Measurements from ENCODE around the gene CASZ1.

The CASZ1 gene

DNA sequence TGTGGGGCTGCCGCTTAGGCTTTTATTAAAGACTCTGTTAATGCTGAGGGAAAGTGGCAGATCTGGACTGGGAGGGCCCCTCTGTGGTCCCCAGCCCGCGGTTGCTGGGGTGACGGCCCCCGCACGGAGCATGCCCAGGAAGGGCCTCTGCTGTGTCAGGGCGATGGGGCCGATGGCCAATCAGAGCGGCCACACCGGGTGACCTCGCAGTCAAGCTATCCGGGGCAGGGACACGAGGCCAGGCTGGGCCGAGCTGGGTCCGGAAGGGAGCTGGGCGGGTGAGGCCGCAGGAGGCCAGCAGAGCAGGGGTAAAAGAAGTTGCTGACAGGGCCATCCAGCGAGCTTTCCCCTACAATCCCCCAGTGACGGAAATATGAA is 145.1 kb downstream of the CASZ1 start:
- DNase-seq (ENCODE audit: low read depth in 2 of 2) = no peak

DNA sequence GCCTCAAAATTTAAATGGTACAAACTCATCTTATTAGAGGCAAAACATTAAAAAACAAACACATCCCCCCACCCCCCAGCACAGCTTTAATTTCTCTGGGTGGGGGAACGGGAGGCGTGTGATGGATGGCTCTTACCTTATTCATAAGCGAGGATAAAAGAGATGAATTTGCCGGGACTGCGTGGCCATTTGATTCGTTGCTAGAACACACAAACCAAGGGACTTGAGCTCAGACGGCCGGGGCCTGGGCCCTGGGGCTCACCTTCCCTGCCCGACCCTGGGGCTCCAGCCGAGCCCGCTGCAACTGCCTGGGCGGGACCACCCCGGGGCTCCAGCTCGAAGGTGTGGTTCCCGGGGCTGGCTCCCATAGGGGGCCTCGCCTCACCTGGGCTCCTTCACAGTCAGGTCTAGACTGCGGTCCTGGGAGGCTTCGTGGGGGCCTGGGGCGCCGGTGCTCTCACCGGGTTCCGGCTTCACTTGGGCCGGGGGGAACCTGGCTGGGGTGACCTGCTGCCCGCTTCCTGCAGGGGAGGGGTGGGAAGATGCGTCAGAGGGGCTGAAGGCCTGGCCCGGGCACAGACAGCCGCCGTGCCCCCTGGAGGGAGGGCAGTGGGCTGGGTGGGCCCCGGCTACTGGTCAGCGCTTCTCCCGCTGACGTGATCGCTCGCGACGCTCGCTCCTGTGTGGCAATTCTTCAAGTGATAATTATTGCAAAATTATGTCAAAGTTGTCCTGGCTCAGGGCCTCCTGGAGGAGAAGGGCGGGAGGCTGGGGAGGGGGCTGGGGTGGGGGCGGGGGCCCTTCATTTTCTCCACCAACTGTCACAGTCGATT is 145.7 kb downstream of the CASZ1 start:
- DNase-seq (ENCODE audit: low read depth in 2 of 2) = no peak

DNA sequence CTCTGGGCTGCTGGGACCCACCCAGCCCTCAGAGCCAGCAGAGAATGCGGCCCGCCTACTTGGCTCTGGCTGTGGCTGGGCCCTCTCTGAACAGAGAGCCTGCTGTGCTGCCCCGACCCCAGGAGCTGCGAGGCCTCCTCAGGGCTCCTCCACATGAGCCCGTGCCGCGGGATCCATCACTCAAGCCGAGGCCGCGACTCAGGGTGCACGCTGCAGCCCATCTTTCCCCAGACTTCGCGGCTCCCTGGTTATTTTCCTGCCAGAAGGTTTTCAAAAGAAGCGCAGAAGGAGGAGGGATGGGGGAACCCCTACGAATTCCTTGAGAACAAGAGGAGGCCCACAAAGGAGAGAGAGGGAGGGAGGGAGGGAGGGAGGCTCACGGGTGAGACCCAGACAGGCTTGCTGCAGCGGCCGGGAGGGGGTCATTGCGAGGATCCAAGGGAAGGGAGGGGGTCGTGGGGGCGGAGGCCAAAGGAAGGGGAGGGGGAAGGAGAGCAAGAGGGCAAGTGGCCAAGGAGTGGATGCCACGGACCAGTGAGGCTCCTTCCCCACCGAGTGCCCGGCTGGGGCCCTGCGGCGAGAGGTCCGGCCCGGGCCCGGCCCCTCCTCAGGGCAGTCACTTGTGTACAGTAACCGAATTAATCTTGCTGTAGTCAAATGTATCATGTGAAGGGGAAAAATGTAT is 146.8 kb downstream of the CASZ1 start:
- no peak for DNase-seq (ENCODE audit: low read depth in 2 of 2)

DNA sequence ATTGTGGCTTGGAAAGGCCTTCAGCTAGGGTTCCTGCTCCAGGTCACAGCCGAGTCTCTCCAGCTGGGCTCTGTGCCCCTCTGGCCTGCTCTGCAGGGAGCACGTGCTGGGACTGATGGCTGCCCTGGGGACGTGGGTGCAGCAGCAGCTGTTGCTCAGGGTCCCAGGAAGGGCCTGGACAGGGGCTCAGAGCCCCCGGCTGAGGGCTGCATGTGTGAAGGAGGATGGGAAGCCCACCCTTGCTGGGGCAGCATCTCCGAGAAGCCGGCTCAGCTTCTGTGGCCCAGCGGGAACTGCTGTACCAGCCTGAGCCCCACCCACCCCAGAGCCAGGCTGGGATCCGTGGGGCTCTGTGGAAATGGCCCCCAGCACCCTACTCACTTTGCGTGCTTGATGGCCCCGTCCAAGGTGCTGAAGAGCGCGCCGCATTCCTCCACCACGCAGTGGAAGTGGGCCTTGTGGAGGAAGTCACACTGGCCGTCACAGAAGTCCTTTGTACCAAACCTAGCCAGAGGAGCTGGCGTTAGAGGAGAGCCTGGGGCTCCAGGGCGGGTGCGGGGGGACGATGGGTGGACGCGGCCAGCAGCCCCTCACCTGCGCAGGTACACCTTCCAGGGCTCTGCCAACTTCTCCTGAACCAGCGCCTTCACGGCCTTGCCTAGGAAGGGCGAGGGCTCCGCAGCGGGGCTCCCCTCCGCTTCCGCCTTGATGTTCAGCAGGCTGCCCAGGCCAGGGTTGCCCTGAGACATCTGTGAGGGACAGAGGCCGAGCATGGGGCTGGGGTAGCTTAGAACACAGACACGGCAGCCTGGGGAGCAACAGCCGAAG is 147.5 kb downstream of the CASZ1 start:
- DNase-seq (ENCODE audit: low read depth in 2 of 2) = no peak

DNA sequence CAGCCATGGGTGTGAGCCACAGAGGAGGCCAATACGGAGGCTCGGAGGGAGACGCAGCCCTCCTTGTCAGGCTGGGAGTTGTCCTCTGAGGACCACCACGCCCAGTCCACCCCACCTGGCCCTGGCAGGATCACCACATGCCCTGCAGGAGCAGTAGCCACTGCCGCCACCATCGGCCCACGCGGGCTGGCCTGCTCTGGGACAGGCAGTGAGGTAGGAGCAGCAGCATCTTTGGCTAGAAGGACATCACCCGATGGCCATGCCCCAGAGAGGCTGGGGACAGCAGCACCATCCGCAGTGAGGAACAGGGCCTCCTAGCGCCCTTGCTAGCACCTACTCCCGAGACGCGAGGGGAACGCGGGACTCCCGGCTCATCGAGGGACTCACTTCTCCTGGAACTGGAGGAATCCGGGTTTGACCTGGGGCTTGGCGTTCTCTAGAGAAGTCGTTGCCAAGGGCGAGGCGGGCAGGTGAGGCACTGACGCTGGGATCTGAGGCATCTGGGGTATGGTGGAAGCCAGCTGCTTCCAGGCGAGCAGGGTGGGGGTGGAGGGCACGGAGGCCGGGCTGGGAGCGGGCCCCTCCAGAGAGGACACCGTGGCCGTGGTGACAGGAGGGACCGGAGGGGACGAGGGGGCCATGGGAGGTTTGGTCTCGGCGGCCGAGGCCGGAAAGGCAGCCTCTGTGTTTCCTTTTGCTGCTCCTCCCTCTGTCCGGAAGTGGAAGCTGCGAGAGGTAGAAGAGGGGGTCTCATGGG is 148.9 kb downstream of the CASZ1 start:
- no peak for DNase-seq (ENCODE audit: low read depth in 2 of 2)

DNA sequence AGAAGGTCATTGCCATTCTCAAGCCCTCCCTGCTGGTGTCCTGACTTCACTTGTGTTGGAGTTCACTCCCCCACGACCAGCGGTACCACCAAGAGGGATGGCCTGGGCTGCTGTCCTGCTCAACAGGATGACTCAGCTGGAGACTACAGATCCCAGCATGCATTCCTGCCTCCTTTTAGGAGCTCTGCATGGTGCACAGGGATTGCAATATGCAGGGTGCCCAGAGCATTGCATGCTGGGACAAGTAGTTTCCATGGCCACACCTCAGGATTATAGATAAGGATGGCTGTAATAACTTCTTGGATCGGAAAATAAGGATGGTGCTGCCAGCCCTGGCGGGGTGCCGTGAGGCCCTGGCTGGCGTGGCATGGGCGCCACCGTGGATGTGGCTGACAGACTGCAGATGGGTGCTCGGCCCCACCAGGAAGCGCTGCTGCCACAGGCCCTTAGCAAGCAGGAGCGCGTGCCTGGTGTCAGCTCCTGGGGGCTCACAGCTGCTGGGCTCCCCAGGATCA is 150.0 kb downstream of the CASZ1 start:
- DNase-seq (ENCODE audit: low read depth in 2 of 2) = no peak

DNA sequence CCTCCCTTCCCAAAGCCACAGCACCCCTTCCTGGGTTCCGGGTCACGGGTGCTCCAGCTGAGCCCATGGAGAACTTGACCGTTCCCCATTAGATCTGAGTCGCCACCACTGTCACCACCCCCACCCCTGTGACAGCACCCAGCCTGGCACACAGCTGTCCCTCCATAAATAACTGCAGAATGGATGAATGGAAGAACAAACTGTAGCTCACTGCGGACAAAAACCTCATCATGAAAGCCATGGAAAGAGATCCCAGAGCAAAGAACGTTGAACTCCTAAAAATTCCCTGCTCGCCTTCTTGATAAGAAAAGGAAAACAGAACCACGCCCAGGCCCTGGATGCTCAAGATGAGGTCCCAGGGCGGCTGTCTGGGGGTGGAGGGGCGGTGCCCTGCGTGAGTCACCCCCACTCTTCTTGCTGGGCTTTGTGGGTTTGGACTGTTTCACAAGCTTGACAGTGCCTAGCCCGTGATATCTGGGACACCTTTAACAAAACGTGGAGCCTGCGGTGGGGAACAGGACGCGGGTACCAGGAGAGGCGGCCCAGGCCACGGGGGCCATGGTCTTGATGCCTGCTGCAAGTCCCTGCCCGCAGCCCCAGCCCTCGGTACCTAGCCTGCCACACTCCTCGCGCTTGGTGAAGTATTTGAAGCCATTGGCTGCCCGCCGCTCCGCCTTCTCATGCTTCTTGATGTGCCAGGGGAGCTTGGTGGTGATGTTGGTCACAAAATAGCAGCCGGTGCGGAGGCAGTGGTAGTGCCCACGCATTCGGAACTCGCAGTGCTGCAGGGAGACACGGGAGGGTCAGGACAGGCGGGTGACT is 151.9 kb downstream of the CASZ1 start:
- peak in 1 of 2 donors; percentile 5 for DNase-seq (ENCODE audit: low read depth in 2 of 2)

DNA sequence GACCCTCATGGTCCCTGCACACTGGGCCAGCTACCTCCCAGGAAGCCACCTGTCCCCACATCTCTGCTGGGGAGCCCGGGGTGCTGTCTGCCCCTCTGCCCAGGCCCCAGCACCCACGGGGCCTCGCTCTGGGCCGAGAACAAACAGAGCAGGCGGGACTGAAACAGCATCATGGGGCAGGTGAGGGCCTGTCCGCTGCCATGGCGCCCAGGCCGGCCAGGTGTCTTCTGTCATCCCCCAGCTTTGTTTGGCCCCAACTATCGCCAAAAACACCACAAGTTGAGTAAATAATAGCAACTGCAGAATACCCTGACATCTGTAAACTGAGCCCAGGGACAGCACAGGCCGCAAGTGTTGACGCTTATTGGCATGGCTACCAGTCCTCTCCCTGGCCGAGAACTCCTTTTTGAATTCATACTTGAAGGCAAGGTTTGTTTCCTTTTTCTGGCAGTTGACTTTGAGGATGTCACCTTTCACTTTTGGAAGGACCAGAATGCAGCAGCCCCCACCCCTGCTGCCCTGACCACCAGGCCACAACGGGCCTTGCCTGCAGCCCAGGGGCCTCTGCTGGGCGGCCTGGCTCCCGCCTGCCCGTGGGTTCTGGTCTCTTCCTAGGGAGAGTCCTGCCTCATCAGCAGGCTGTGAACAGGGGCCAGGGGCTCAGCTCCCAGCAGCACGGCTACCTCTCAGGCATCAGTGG is 152.7 kb downstream of the CASZ1 start:
- DNase-seq (ENCODE audit: low read depth in 2 of 2) = no peak

DNA sequence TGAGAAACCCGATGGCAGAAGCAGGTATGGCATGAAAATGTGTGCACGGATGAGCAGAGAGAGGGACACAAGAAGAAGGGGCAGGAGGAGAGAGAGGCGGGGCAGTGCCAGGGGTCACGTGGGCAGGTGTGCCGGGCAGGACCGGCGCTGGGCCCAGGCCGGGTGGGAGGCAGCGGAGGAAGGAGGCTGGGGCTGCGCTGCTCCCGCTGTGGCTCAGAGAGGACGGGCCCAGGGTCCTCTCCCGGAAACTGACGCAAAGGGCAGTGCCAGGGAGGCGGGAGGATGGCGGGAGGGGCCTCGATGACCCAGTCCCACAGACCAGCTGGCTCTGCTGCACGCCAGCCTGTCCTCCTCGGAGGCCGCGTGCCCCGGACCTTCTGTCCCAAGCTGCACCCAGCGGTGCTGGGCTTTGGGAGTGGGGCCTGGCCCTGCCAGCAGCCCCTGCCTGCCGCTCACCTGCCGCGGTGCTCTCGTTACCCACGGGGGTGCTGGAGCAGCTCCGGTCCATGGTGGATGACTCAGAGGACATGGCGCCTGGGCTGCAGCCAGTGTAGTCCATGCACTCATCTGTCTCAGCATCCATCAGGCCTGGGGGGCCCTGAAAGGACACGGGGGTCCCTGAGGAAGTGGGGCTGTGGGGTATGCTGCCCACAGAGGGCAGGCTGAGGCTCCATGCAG is 153.9 kb downstream of the CASZ1 start:
- DNase-seq (ENCODE audit: low read depth in 2 of 2) = no peak

DNA sequence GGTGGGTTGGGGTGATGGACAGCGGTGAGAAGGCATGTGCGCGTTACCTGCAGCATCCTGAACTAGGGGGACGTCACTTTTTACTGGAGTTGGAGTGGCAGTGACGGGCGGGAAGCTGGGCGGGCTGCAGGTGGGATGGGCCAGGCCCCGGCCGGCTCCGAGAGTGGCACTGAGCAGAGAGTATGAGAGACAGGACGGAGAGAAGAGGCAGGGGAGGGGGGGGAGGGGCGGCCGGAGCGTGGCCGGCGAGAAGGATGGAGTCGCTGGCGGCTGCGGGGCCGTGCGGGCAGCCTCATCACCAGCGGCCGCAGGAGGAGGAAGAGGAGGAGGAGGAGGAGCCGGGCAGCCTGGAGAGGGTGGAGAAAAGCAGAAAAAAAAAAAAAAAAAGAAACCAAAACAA is 154.5 kb downstream of the CASZ1 start:
- no peak for DNase-seq (ENCODE audit: low read depth in 2 of 2)

DNA sequence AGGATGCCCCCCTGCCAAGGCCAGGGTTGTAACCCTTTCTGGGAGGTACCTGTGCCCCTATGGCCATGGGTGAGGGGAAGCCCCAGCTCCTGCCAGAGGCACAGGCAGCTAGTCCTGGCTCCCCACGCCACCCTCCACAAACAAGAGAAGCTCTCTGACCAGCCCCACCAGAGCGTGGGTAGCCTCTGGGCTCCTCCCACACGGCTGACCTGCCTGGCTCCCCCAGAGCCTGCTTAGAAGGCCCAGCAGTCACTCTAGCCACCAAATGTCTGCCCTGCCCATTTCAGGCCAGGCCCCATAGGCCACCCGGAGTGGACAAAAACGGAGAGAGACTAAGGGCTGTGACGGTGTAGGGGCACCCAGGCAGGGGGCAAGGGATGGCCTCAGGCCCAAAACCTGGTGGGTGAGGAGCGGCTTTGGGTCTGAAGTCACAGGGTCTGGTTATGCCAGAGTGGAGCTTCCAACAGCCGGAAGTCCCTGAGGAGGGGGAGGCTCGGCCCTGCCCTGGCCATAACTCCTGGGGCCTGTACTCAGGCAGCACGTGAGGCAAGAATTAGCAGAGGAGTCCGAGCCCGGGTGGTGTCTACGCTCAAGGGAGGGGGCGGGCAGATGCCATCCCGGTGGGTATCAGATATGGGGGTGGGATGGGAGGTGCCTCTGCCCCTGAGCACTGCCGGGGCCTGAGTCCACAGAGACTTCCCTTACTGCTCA is 155.4 kb downstream of the CASZ1 start:
- DNase-seq (ENCODE audit: low read depth in 2 of 2) = no peak

DNA sequence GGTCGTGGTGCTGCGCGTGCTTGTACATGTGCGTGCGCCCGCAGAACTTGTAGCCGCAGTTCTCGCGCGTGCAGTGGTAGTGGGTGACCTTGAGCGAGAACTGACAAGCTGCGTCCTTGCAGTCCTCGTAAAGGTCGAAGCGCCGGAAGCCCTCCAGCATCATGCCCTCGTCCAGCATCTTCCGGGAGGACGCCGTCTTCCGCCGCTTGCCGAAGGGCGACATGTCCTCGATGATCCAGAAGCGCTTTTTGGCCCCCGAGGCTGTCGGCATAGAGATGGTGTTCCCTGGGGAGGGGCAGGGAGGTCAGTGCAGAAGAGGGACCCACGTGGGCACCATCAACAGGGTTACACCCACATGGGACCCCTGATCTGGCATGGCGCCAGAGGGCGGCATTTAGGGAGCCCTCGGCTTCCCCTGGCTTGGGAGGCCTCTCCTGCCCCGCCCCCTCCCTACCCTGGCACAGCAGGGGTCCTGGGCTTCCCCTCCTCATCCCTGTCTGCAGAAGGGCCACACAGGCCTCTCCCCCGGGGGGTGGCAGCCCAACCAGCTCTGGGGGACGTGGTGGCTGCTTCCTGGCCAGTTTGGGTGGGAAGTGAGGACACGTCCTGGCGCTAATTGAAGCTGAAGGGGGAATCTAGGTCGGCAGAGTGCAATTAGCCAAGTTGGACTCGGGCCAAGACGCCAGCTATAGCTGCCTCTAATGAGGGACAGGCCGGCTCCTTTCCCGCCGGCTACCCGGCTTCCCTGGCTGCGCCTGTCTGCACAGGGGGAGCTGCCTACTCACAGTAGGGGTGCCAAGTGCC is 156.5 kb downstream of the CASZ1 start:
- DNase-seq (ENCODE audit: low read depth in 2 of 2) = no peak

DNA sequence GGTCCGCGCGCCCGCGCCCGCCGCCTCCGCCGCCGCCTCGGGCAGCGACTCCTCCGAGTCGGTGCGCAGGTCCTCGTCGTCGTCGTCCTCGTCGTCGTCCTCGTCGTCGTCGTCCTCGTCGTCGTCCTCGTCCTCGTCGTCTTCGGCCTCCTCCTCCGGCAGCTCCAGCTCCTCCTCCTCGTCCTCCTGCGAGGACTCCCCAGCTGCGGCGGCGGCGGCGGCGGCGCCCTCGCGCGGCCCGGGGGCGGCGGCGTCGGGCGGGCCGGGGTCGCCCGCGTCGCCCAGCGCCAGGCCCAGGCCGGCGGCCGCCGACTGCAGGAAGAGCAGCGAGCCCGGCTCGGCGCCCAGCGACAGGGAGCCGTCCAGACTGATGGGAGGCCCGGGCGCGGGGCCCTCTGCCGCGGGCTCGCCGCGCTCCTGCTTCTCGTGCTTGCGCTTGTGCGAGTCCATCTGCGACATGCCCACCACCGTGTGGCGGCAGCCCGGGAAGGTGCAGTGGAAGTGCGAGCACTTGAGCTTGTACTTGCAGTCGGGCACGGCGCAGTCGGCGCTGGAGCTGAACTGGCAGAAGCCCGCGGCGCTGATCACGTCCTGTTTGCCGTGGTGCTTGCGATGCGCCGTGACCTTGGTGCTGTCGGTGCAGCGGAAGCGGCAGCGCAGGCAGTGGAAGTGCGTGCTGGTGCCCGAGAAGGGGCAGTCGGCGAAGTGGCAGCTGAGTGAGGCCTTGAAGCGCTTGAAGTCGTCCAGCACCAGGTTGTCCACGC is 157.3 kb downstream of the CASZ1 start:
- DNase-seq (ENCODE audit: low read depth in 2 of 2) = no peak

DNA sequence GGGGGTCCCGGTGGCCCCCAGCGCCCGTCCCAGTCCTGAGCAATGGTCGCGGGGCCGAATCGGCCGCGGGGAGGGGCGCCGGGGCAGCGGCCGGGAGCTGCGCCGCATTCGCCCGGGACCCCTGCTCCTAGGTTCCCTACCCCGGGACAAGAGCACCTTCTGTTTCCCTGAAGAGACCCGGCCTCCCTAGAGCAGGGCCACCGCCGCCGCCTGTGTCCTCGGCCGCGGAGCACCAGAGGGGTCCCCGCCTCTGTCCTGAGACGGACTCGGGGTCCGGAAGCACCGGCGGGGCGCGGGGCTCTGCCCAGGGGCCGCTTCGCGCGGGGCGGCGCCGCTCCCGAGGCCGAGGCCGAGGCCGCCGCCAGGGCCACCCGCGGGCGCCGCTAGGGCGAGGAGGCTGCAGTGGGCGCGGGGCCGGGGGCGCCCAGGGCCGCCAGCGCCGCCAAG is 157.9 kb downstream of the CASZ1 start:
- no peak for DNase-seq (ENCODE audit: low read depth in 2 of 2)

DNA sequence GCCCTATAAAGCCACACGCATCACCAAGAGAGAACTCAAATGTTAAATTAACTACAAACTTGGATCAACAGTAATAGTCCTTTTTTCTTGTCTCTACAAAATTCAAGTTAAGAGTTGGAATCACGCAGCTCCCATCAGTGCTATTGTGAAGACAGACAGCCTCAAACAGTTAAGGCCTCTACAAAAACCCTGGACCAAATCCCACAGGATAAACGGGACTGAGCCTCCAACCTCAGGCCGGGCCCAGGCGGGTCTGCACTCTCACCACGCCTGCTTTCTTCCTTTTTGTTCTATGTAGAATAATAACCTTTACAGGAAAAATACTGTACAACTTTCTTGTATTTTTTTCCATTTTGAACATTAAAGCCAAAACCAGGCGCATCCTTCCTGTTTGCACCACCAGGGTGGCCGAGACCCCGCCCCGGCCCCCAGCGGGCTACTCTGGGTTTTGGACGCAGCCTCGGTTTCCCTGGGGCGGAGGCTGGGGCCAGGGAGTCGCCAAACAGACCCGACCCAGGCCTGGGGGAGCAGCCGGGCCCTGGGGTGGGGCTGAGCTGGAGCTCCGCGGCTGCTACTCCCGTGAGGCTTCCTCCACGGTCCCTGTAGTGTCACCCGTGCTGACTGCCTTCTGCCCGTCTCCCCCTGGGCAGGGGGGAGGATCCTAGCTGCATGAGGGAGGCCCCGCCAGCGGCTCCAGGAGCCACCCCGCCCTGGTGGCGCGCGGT is 158.4 kb downstream of the CASZ1 start:
- DNase-seq (ENCODE audit: low read depth in 2 of 2) = no peak

DNA sequence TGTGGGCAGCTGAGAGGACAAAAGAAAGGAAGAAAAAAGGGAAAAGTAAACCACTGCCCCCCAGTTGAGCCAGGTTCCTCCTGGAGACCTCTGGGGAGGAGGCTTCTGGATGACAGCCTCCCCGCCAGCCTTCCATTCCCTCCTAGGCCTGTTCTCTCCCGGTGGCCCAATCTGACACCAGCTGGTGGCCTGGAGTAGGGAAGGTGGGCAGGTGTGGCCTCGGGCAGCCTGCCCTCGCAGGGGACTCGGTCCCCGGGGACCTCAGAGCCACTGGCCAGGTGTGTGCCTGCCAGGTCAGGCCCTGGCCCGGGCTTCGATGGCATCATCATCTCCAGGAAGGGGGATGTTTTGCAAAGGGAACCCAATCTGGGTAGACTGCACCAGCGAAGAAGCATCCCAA is 159.0 kb downstream of the CASZ1 start:
- DNase-seq (ENCODE audit: low read depth in 2 of 2) = no peak
